Medulla oblongata (tissue), 1 donor: ENCODE results near the gene NR4A1.

Source experiments
- DNase-seq: peaks from one replicate; pipeline ENCODE4 v3.0.0-alpha.2; 2015; ENCODE audit errors: extremely low spot score

The NR4A1 gene

GRCh38 chr12:52058631-52059361, 7.6 kb downstream of the NR4A1 start:
- DNase-seq = no peak

- DNase-seq = no peak
These were observed 8.6 kb downstream of the NR4A1 start for GRCh38 chr12:52059582-52060497.

- DNase-seq = no peak
These were observed 9.4 kb downstream of the NR4A1 start for GRCh38 chr12:52060498-52061177.

- DNase-seq = peak; percentile 94
These were observed 10.4 kb downstream of the NR4A1 start for GRCh38 chr12:52061470-52062166.

- DNase-seq = no peak
These were observed 11.2 kb downstream of the NR4A1 start for GRCh38 chr12:52062167-52063081.

GRCh38 chr12:52063082-52063924, 12.1 kb downstream of the NR4A1 start:
- no peak for DNase-seq

GRCh38 chr12:52063981-52064649, 12.9 kb downstream of the NR4A1 start:
- no peak for DNase-seq

GRCh38 chr12:52066346-52067080, 15.3 kb downstream of the NR4A1 start:
- no peak for DNase-seq

- DNase-seq = no peak
These were observed 15.8 kb downstream of the NR4A1 start for GRCh38 chr12:52067081-52067374.

GRCh38 chr12:52069327-52070184, 18.3 kb downstream of the NR4A1 start, which contains the start of gene ATG101:
ATG101 (plus strand) TSS chr12:52069978; CDS start chr12:52073651, 3,673 bp downstream.
- DNase-seq = peak; percentile 97

- DNase-seq = no peak
These were observed 19.1 kb downstream of the NR4A1 start for GRCh38 chr12:52070185-52070925.

GRCh38 chr12:52073531-52074381, 22.5 kb downstream of the NR4A1 start:
- no peak for DNase-seq

GRCh38 chr12:52074971-52075724, 23.9 kb downstream of the NR4A1 start:
- no peak for DNase-seq

- DNase-seq = no peak
These were observed 25.6 kb downstream of the NR4A1 start for GRCh38 chr12:52076811-52077210.

GRCh38 chr12:52078276-52078675, 27.0 kb downstream of the NR4A1 start:
- no peak for DNase-seq
